ENCODE results near the gene DGKZ. TPM values are rescaled to one million over a fixed set of nuclear protein-coding genes. Genes with fewer than 3 reads are reported as not detected.

Gene DGKZ
- total RNA-seq, 4 donors from 2014 or later, result 38.5 to 53.1 (median 45.7) TPM

GRCh38 chr11:46326813-46327416 is 20.3 kb upstream of the DGKZ start:
- Histone ChIP-seq H3K4me3 (no peak overlapping the region), H3K27me3 (peaks cover 0 to 32% (median 5%) of the 10 kb centered on the region in 4 donors), H3K4me1 (peaks cover 0 to 10% (median 0%) of the 10 kb centered on the region in 3 donors), H3K27ac (no peak overlapping the region), H3K36me3 (no peaks in the 10 kb centered on the region), H3K9me3 (no peaks in the 10 kb centered on the region)
- TF ChIP-seq CTCF (IDR thresholded peaks at IDR 0.05), result no peak
- TF ChIP-seq POLR2A (IDR thresholded peaks at IDR 0.05), result no peak
- intact Hi-C loops (cut with DNase I), result no loop called here
- no peak for DNase-seq
- 82 to 86% methylated on average over 7 to 8 of the region's 10 CpGs for WGBS, 2 donors

- peaks cover 5 to 19% (median 7%) of the 10 kb centered on the region in 3 donors for H3K4me1 ChIP-seq
- intact Hi-C loops (cut with DNase I), result no loop called here
- DNase-seq, result no peak
- no peaks in the 10 kb centered on the region for H3K36me3 ChIP-seq
- 31 to 36% methylated on average over 4 to 8 of the region's 8 CpGs for WGBS, 2 donors
- no peak overlapping the region for H3K4me3 ChIP-seq
- TF ChIP-seq CTCF (IDR thresholded peaks at IDR 0.05) (no peak), POLR2A (IDR thresholded peaks at IDR 0.05) (no peak)
- no peak overlapping the region for H3K27ac ChIP-seq
- peaks cover 7 to 41% (median 12%) of the 10 kb centered on the region in 4 donors for H3K27me3 ChIP-seq
- H3K9me3 ChIP-seq, result no peaks in the 10 kb centered on the region
These were observed 19.4 kb upstream of the DGKZ start for GRCh38 chr11:46327829-46328228.

- intact Hi-C loops (cut with DNase I), result no loop called here
- no peak for DNase-seq
- H3K27me3 ChIP-seq, result peaks cover 12 to 61% (median 17%) of the 10 kb centered on the region in 4 donors
- H3K4me3 ChIP-seq, result no peak overlapping the region
- WGBS, 2 donors, result 52 to 74% methylated on average over 4 of the region's 5 CpGs
- TF ChIP-seq POLR2A (IDR thresholded peaks at IDR 0.05) (no peak), CTCF (IDR thresholded peaks at IDR 0.05) (no peak)
- no peaks in the 10 kb centered on the region for H3K9me3 ChIP-seq
- no peak overlapping the region for H3K27ac ChIP-seq
- H3K36me3 ChIP-seq, result no peaks in the 10 kb centered on the region
- H3K4me1 ChIP-seq, result peaks cover 9 to 29% (median 17%) of the 10 kb centered on the region in 3 donors
These were observed 17.1 kb upstream of the DGKZ start for GRCh38 chr11:46330154-46330553.

GRCh38 chr11:46330563-46331281 is 16.5 kb upstream of the DGKZ start:
- Histone ChIP-seq H3K36me3 (no peaks in the 10 kb centered on the region), H3K9me3 (no peaks in the 10 kb centered on the region), H3K4me3 (no peak overlapping the region), H3K4me1 (peaks cover 9 to 29% (median 17%) of the 10 kb centered on the region in 3 donors), H3K27me3 (peaks cover 12 to 67% (median 17%) of the 10 kb centered on the region in 4 donors), H3K27ac (no peak overlapping the region)
- no peak for DNase-seq
- intact Hi-C loops (cut with DNase I), result no loop called here
- TF ChIP-seq POLR2A (IDR thresholded peaks at IDR 0.05) (no peak), CTCF (IDR thresholded peaks at IDR 0.05) (no peak)
- WGBS, 2 donors, result 49 to 50% methylated on average over 9 to 11 of the region's 11 CpGs

GRCh38 chr11:46331282-46331984 is 15.8 kb upstream of the DGKZ start:
- Histone ChIP-seq H3K36me3 (no peaks in the 10 kb centered on the region), H3K27me3 (peaks cover 12 to 69% (median 17%) of the 10 kb centered on the region in 4 donors), H3K27ac (no peak overlapping the region), H3K9me3 (no peaks in the 10 kb centered on the region), H3K4me1 (peaks cover 9 to 29% (median 17%) of the 10 kb centered on the region in 3 donors), H3K4me3 (no peak overlapping the region)
- 65 to 67% methylated on average over 4 to 5 of the region's 5 CpGs for WGBS, 2 donors
- no peak for TF ChIP-seq POLR2A (IDR thresholded peaks at IDR 0.05)
- no peak for TF ChIP-seq CTCF (IDR thresholded peaks at IDR 0.05)
- intact Hi-C loops (cut with DNase I), result no loop called here
- DNase-seq, result no peak
